MM.1S (cell line): ENCODE results near the gene CD40LG.

Experiments
- DNase-seq: peaks from one replicate; pipeline ENCODE4 v3.0.0-alpha.2; 2015
- H2AFZ ChIP-seq: fragments of 300-600 bp; sonication (generic); 2 replicates; pipeline ENCODE4 v1.6.0; 2016; ENCODE audit warnings: antibody characterized with exemption, low read length
- H3F3A ChIP-seq: fragments of 300-600 bp; sonication (generic); 2 replicates; pipeline ENCODE4 v1.6.1; 2016; ENCODE audit warnings: mild to moderate bottlenecking, antibody characterized with exemption, low read length, moderate library complexity, mixed read lengths; ENCODE audit not compliant: insufficient read depth
- H3K27ac ChIP-seq: fragments of 300-600 bp; sonication (generic); 2 replicates; pipeline ENCODE4 v1.5.1; 2016; ENCODE audit warnings: mild to moderate bottlenecking, low read length
- H3K27me3 ChIP-seq: fragments of 300-600 bp; sonication (generic); replicated peaks from 2 replicates; pipeline ENCODE4 v1.6.0; 2016; ENCODE audit warnings: low read length; ENCODE audit not compliant: insufficient read depth
- H3K36me3 ChIP-seq: fragments of 300-600 bp; sonication (generic); replicated peaks from 2 replicates; pipeline ENCODE4 v1.6.1; 2016; ENCODE audit warnings: mild to moderate bottlenecking, low read length, mixed read lengths; ENCODE audit not compliant: insufficient read depth
- H3K4me1 ChIP-seq: fragments of 300-600 bp; sonication (generic); 2 replicates; pipeline ENCODE4 v1.6.1; 2016; ENCODE audit warnings: low read length, mixed read lengths
- H3K4me2 ChIP-seq: fragments of 300-600 bp; sonication (generic); 2 replicates; pipeline ENCODE4 v1.6.0; 2016; ENCODE audit warnings: low read depth, low read length
- H3K4me3 ChIP-seq: fragments of 300-600 bp; sonication (generic); 2 replicates; pipeline ENCODE4 v1.5.1; 2016; ENCODE audit warnings: low read length, mixed read lengths
- H3K79me2 ChIP-seq: fragments of 300-600 bp; sonication (generic); 2 replicates; pipeline ENCODE4 v1.6.1; 2016; ENCODE audit warnings: mixed run types, low read length, mixed read lengths
- H3K9ac ChIP-seq: fragments of 300-600 bp; sonication (generic); 2 replicates; pipeline ENCODE4 v1.6.1; 2016; ENCODE audit warnings: low read length, mixed read lengths
- H3K9me2 ChIP-seq: fragments of 300-600 bp; sonication (generic); replicated peaks from 2 replicates; pipeline ENCODE4 v1.6.1; 2016; ENCODE audit warnings: mild to moderate bottlenecking, low read length, mixed read lengths; ENCODE audit not compliant: insufficient read depth
- H3K9me3 ChIP-seq: fragments of 300-600 bp; sonication (generic); replicated peaks from 2 replicates; pipeline ENCODE4 v1.6.1; 2016; ENCODE audit warnings: mild to moderate bottlenecking, low read length, mixed read lengths; ENCODE audit not compliant: insufficient read depth
- H4K20me1 ChIP-seq: fragments of 300-600 bp; sonication (generic); 2 replicates; pipeline ENCODE4 v1.6.1; 2016; ENCODE audit warnings: mild to moderate bottlenecking, low read length, moderate library complexity, mixed read lengths; ENCODE audit not compliant: insufficient read depth
- EZH2 ChIP-seq: fragments of 300-600 bp; sonication (generic); optimal IDR thresholded peaks from 2 replicates; pipeline ENCODE3; 2017; ENCODE audit warnings: low read depth, mild to moderate bottlenecking, antibody characterized with exemption, low read length, mixed read lengths
- EZH2phosphoT487 ChIP-seq: fragments of 300-600 bp; sonication (generic); IDR thresholded peaks from 2 replicates; pipeline ENCODE4 v1.6.1; 2018; ENCODE audit warnings: antibody characterized with exemption, low read length
- TF ChIP-seq, protein P1 (sequence below): fragments of 300-600 bp; sonication (generic); IDR thresholded peaks from 2 replicates; pipeline ENCODE4 v1.5.1; 2016; ENCODE audit warnings: antibody characterized with exemption, low read length, mixed read lengths

CD40LG gene

DNA sequence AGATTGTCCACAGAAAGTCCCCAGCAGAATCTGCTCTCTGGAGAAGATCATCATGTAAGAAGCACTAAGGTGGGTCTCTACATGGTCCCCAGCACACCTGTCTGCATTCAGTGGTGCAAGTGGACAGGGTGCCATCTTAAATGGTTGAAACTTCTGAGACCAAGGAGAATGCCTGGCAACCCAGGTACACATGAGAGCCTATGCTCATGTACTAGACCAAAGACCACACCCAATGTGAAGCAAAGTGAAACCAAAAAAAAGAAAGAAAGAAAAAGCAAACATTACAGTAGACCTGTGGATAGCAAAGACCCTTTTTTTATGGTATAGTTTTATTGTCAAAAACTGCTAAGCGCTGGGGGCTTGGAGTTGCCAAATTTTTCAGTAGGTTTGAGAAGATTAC is 15.0 kb downstream of the CD40LG start:
- no peak overlapping the region for H3K4me2 ChIP-seq
- TF ChIP-seq EZH2phosphoT487 (no peak), EZH2 (no peak)
- TF ChIP-seq, protein P1, sequence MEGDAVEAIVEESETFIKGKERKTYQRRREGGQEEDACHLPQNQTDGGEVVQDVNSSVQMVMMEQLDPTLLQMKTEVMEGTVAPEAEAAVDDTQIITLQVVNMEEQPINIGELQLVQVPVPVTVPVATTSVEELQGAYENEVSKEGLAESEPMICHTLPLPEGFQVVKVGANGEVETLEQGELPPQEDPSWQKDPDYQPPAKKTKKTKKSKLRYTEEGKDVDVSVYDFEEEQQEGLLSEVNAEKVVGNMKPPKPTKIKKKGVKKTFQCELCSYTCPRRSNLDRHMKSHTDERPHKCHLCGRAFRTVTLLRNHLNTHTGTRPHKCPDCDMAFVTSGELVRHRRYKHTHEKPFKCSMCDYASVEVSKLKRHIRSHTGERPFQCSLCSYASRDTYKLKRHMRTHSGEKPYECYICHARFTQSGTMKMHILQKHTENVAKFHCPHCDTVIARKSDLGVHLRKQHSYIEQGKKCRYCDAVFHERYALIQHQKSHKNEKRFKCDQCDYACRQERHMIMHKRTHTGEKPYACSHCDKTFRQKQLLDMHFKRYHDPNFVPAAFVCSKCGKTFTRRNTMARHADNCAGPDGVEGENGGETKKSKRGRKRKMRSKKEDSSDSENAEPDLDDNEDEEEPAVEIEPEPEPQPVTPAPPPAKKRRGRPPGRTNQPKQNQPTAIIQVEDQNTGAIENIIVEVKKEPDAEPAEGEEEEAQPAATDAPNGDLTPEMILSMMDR = no peak
- H3K27me3 ChIP-seq = no peaks in the 10 kb centered on the region
- H3K36me3 ChIP-seq = no peaks in the 10 kb centered on the region
- H3K4me1 ChIP-seq = peaks cover 47% of the 10 kb centered on the region
- H3K79me2 ChIP-seq = no peaks in the 10 kb centered on the region
- no peak overlapping the region for H3K27ac ChIP-seq
- 0 out of 2 replicates have a peak overlapping the region, but pooled peaks have one; percentile 21 for H2AFZ ChIP-seq
- DNase-seq = peak; percentile 57
- no peaks in the 10 kb centered on the region for H3K9me2 ChIP-seq
- H4K20me1 ChIP-seq = no peaks in the 10 kb centered on the region
- no peak overlapping the region for H3K4me3 ChIP-seq
- peaks cover 26% of the 10 kb centered on the region for H3F3A ChIP-seq
- H3K9me3 ChIP-seq = no peaks in the 10 kb centered on the region
- no peak overlapping the region for H3K9ac ChIP-seq

DNA sequence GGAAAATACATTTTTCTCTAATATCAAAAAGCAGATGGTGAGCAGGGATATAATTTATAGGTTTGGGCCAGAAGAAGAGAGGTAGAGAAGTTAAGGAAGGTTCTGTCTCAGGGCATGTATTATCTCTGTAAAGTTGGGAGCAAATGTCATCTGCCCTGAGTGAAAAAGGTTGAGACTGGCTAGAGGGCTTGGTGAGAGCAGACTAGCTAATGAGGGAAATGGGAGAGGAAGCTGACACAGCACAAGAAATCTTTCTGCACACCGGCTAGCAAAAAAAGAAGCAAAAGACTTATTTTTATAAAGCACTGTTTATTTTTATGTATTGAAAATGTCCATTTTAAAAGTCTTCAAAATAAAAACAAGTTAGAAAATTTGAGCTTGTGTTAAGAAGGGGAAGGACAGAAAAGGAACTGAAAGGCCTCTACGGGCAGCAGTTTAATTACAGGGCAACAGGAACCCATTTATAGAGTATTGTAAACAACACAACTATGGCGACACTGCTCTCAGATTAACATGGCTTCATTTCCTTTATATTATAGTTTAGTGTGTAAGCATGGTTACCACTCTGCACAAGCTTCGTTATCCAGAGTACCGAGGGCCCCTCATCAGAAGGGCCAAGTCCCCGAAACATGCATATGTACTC is 17.4 kb downstream of the CD40LG start:
- peak; percentile 69 for DNase-seq
- Histone ChIP-seq H2AFZ (peak overlapping the region; percentile 17; the same call in 1 of the 2 replicates), H3K4me1 (peaks cover 47% of the 10 kb centered on the region)

DNA sequence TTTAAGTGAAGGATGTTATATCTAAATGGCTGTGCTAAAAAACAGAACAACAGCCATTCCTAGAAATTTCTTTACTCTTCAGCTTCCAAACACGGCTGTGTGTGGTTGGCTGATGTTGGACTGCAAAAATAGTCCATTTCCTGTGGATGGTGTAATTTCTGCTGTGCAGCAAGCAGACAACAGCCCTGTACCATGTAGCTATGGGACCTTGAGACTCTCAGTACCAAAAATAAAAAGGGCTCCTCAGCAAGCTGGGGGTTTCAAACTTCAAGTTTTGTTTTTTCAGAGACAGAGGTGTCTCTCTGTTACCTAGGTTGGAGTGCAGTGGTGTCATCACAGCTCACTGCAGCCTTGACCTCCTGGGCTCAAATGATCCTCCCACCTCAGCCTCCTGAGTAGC is 18.1 kb downstream of the CD40LG start:
- 0 out of 2 replicates have a peak overlapping the region, but pooled peaks have one; percentile 17 for H2AFZ ChIP-seq
- peak overlapping the region; percentile 49 for H3K9ac ChIP-seq
- peak overlapping the region; percentile 96 for H3K27ac ChIP-seq
- no peaks in the 10 kb centered on the region for H4K20me1 ChIP-seq
- H3K79me2 ChIP-seq = no peaks in the 10 kb centered on the region
- TF ChIP-seq EZH2 (no peak), EZH2phosphoT487 (no peak)
- TF ChIP-seq, protein P1 = no peak
- H3K4me2 ChIP-seq = peak overlapping the region; percentile 76
- H3K27me3 ChIP-seq = no peaks in the 10 kb centered on the region
- peaks cover 47% of the 10 kb centered on the region for H3K4me1 ChIP-seq
- H3K9me2 ChIP-seq = no peaks in the 10 kb centered on the region
- H3K4me3 ChIP-seq = peak overlapping the region; percentile 37
- DNase-seq = peak; percentile 90
- H3K9me3 ChIP-seq = no peaks in the 10 kb centered on the region
- peaks cover 26% of the 10 kb centered on the region for H3F3A ChIP-seq
- no peaks in the 10 kb centered on the region for H3K36me3 ChIP-seq

More for the DNA sequence above, 17.4 kb downstream of the CD40LG start:
- H3K27me3 ChIP-seq = no peaks in the 10 kb centered on the region
- peak overlapping the region; percentile 76 for H3K4me2 ChIP-seq
- peaks cover 26% of the 10 kb centered on the region for H3F3A ChIP-seq
- H3K9me3 ChIP-seq = no peaks in the 10 kb centered on the region
- no peaks in the 10 kb centered on the region for H4K20me1 ChIP-seq
- TF ChIP-seq EZH2 (no peak), EZH2phosphoT487 (no peak)
- TF ChIP-seq, protein P1 = no peak
- no peaks in the 10 kb centered on the region for H3K36me3 ChIP-seq
- H3K79me2 ChIP-seq = no peaks in the 10 kb centered on the region
- H3K4me3 ChIP-seq = peak overlapping the region; percentile 37
- H3K27ac ChIP-seq = peak overlapping the region; percentile 96
- H3K9me2 ChIP-seq = no peaks in the 10 kb centered on the region
- peak overlapping the region; percentile 49 for H3K9ac ChIP-seq
